IPS DF 4.7 (cell line): ENCODE measurements around the gene ABCA3.

Experiments used
- DNase-seq: peaks from one replicate; pipeline ENCODE4 v3.0.0-alpha.2; 2013; ENCODE audit warnings: low spot score; ENCODE audit errors: extremely low read depth

Gene ABCA3

GRCh38 chr16:2317231-2318020, 23.1 kb downstream of the ABCA3 start:
- no peak for DNase-seq

DNA sequence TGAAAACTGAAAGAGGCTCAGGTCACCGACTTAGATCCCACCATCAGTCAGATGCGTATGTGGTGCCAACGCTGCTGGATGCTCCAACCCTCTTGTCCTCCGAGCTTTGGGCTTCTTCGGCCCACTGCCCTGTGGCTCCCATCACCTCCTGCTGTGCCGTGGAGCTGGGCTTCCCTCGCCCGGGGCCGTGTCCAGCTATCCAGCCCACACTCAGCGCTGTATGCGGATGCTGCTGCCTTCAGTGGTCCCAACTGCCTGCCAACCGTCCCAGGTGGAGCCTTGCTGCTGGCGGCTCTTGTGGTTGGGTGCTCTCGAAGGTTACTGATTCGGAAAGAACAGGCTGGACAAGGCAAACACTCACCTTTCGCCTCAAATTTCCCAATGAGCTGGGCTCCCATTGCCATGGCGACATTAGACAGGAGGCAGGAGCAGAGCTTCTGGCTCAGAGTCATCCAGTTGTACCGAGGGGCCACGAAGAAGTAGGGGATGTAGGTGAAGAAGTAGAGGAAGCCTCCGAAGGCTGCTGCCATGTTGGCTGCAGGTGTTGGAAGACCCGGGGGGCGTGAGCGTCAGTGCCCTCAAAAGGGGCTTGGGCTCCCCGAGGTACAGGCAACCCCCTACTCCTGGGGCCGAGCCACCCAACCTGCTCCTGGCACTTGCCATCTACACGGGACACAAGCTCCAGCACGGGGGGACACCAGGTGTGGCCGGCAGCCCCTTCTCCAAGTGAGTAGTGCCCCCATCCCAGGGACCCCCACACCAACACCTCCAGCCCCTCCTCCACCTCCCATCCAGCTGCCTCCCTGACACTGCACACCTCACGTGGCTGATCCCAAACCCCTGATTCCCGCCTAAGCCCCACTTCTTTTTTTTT, 32.2 kb downstream of the ABCA3 start:
- no peak for DNase-seq

DNA sequence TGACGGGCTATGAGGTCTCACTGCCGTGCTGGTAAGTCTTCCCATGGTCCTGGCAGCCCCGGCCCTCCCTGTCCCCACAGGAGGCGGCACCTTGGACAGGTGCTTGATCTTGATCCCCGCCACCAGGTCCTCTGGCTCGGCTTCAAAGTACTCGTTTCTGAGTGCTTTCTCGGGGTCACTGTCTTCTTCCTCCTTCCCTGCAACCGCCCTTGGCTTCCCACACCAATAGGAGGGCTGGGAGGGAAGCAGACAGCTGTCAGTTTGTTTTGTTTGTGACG, 40.7 kb downstream of the ABCA3 start:
- DNase-seq: no peak

DNA sequence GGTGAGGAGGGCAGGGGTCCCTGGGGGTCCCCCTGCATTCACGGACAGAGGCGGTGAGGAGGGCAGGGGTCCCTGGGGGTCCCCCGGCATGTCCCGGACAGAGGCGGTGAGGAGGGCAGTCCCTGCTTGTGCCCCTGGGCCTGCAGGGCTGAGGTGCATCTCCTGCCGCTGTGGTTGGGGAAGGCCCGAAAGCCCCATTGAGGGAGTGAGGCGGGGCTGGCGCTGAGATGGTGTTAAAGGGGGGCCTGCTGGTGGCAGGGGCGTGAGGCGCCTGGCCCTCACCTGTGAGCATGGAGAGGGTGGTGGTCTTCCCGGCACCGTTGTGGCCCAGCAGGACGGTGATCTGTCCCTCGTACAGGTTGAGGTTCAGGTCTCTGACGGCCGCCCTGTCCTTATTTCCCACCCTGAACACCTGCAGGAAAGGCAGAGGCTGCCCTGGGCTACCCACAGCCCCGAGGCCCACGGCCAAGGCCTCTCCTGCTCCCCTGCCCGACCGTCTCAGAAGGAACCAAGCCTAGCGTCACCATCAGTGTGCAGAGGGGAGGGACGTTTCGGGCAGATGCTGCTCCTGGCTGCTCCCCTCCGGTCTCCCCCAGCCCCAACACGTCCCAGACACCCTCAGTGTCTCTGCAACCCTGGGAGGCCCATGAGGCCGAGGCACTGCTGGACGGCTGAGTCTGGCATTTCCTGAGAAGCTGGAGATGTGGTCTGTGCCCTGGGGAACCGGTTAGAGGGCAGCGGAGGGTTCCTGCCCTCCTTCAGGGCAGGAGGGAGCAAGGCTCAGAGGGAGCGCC, 41.2 kb downstream of the ABCA3 start:
- no peak for DNase-seq

GRCh38 chr16:2298621-2299020, 41.9 kb downstream of the ABCA3 start:
- DNase-seq: no peak

- DNase-seq: no peak
Measured at GRCh38 chr16:2297506-2297860, 43.0 kb downstream of the ABCA3 start.

GRCh38 chr16:2296661-2297505, 43.6 kb downstream of the ABCA3 start:
- peak; percentile 19 for DNase-seq

DNA sequence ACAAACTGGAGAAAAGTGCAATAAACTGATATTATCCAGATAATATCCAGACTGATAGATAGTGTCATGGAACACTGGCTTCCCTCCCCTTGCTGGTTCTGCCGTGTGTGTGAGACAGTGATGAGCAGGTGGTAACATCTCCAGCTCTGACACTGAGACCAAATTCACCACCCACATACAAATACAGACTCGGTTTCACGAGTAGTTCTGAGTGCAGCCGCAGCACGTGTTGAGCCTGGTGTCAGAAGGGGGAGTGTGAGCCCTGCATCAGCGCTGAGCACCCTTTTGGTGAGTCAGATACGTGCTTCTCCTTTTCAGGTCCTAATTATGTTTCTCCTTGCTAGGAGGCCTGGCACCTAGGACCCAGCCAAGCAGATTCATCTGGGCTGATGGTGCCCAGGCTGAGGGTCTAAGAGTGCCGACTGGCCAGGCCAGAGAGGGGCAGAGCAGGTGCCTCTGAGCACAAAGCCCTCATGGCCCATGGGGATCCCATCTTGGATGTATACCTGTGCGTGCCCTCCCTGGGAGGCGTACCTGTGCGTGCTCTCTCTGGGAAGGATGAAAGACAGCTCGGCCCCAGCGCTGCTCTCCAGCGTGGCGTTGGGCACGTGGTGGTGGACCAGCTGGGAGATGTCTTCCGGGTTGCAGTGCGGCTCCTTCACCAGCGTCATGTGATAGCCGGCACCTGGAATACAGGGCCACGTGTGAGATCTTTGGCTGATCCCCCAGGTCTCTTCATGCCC, 45.3 kb downstream of the ABCA3 start:
- DNase-seq: no peak

DNA sequence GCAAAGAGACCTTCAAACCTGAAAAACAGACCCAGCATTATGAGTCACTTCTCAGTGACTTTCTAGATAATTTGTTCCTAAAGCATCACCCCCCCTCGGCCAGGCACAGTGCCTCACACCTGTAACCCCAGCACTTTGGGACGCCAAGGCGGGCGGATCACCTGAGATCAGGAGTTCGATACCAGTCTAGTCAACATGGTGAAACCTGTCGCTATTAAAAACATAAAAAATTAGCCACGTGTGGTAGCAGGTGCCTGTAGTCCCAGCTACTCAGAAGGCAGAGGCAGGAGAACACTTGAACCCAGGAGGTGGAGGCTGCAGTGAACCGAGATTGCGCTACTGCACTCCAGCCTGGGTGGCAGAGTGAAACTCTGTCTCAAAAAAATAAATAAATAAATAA, 48.3 kb downstream of the ABCA3 start:
- no peak for DNase-seq

GRCh38 chr16:2289282-2289681, 51.2 kb downstream of the ABCA3 start:
- DNase-seq: no peak

DNA sequence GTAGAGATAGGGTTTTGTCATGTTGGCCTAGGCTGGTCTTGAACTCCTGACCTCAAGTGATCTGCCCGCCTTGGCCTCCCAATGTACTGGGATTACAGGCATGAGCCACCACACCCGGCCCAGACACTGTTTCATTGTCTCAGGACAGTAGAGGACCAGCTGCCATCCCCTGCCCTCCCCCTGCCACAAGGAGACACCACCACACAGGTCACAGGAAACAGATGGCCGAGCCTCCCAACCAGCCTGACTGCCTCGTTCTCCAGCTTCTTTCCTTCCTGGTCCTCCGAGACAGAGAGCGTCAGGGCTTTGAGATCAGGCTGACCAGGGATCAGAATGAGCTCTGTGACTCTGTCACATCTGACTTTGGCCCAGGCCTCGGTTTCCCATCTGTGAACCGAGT, 51.8 kb downstream of the ABCA3 start:
- no peak for DNase-seq

DNA sequence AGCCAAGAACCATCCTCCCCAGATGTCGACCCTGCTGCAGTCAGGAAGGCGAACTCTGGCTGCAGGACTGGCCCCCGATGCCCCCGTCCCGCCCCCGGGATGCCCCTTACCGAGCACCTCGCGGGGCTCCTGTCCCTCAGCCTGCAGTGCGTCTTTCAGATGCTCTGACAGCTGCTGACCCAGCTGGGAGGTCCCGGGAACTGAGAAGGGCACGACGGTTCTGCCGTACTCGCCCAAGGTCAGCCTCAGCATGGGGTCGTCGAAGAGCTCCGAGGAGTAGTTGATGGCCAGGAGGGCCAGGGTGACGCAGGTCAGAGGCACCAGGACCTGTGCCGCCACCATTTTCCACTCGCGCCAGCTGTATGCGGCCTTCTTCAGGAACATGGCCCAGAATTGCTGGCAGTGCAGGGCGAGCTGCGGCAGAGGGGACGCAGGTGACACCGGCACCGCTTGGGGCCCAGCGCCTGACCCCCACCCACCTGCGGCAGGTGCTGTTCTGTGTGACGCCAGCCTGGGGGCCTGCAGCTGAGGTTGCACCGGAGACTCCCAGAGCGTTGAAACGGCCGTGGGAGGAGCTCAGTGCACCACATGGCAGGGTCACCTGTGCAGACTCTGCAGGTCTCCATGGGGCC, 52.5 kb downstream of the ABCA3 start:
- no peak for DNase-seq

DNA sequence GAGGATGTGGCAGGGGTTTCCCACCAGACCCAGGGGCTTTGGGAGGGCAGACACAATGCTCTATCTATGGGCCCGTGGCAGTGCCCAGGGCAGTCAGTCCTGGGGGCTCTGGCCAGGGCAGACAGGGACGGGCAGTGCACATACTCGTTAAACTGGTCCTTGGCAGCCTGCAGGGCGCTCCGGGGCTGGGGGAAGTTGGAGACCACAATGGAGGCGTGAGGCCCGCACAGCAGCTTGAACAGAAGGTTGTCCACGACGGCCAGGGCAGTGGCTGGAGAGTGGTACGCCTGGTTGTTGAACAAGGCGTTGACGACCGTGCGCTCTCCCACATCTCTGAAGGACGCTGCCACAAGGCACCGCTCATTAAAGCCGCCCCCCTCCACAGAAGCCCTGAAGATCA, 54.0 kb downstream of the ABCA3 start:
- no peak for DNase-seq

DNA sequence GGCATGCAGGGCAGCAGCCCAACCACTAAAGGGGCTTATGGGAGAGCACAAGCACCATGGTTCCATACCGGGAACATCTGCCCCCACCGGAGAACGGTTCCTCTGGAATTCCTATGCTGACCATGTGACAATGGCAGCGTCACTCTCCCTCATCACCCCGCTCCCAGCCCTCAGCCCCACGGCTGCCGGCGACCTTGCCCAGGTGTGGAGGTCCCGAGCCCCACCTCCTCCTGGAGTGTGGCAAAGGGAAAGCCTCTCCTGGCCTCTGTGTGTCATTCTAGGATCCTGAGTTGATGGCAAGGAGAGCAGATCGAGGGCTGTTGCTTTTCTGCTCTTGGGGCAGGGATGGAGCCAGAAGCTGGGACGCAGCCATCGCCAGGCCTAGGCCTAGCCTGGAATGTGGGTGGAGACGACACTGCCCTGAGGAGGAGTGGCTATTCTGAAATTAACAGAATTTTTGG, 54.8 kb downstream of the ABCA3 start:
- DNase-seq: no peak

DNA sequence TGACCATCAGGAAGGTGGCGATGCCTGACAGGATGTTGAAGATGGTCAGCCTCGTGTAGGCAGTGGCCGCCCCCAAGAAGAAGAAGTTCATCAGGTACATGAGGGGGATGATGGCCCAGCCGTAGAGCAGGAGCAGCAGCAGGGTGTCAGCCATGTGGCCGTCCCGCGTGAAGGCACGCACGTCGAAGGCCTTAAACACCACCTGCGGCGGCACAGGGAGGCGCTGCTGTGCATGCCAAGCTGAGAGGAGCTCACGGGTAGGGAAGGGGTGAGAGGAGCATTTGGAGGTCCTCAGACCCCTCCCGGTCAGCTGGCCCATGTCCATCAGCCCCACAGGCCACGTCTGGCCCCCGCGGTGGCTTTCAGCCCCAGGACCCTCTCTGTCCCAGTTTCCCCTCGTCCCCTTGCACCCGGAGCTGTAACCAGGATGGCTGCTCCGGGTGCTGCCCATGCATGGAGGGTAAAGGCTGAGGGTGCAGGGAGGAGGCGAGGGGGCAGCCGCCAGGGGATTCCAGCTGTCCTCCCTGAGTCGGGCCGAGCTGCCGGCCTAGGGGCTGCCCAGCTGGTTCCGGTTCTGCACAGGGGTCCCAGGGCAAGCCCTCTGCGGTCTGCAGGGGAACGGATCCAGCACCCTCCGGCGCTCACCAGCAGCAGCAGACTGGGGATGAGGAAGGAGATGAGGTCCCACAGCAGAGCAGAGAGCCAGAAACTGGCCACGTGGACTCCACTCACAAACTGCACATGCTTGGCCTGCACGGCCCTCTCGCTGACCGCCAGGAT, 55.5 kb downstream of the ABCA3 start:
- no peak for DNase-seq

- no peak for DNase-seq
Measured at GRCh38 chr16:2284001-2284770, 56.3 kb downstream of the ABCA3 start.

DNA sequence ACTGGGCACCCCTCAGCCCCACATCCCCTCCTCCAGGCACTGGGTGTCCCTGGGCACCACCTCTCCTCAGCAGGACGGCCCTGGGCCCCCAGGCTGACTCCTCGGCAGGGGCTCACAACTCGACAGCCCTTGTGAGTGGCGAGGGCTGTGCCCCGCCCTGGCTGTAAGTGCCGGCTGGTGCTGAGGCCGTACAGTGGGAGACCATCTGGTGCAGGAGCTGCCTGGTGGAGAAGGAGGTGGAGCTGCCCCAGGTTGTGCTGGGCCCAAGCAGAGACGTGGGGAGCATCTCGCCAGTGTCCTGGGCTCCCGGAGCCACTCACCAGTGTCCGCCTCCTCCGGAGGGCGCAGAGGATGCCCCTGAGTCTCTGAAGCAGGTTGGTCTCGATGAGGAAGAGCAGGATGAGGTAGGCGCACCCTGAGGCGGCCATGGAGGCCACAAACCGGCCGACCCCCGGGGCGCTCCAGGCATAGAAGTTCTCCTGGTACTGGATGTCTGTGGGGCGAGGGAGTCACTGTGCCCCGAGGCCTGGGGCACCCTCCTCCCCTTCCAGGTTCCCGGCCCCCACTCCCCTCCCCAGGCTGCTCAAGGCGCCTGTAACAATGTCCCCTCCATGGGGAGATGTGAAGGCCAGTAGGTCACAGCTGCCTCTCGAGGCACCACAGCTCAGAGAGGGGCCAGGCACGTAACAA, 57.5 kb downstream of the ABCA3 start:
- DNase-seq: no peak

DNA sequence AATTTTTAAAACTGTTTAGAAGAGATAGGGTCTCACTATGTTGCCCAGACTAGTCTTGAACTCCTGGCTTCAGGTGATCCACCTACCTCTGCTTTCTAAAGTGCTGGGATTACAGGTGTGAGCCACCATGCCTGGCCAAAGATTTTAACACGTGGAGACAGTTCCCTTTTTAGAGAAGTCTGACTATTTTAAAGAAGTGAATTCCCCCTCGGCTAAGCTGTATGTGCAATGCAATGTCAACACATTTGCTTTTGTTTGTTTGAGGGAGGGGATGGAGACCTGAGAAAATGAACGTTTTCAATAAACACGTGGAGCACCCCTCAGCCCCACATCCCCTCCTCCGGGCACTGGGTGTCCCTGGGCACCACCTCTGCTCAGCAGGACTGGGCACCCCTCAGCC, 58.3 kb downstream of the ABCA3 start:
- DNase-seq: no peak
